Neural progenitor cell (in vitro differentiated cells): ENCODE results near the gene ZDHHC14. TPM values are rescaled to one million over a fixed set of nuclear protein-coding genes. Genes with fewer than 3 reads are reported as not detected.

Experiments used
- DNase-seq: peaks from one replicate; pipeline ENCODE4 v3.0.0-alpha.2; 2016; ENCODE audit warnings: low spot score
- H2AFZ ChIP-seq: fragments of 200-600 bp; sonication (generic); replicated peaks from 2 replicates; pipeline ENCODE4 v1.6.1; 2016; ENCODE audit warnings: antibody characterized with exemption
- H3F3A ChIP-seq: fragments of 200-600 bp; sonication (generic); 2 replicates; pipeline ENCODE4 v1.6.1; 2016; ENCODE audit warnings: antibody characterized with exemption, low read depth
- H3K27ac ChIP-seq: fragments of 200-600 bp; sonication (generic); 2 replicates; pipeline ENCODE4 v1.5.1; 2016; ENCODE audit warnings: mild to moderate bottlenecking
- H3K27me3 ChIP-seq: fragments of 200-600 bp; sonication (generic); 2 replicates; pipeline ENCODE4 v1.6.1; 2016; ENCODE audit warnings: mild to moderate bottlenecking, moderate library complexity
- H3K36me3 ChIP-seq: fragments of 200-600 bp; sonication (generic); 2 replicates; pipeline ENCODE4 v1.5.1; 2016
- H3K4me1 ChIP-seq: fragments of 200-600 bp; sonication (generic); 2 replicates; pipeline ENCODE4 v1.6.1; 2016; ENCODE audit warnings: mixed run types
- H3K4me2 ChIP-seq: fragments of 200-600 bp; sonication (generic); 2 replicates; pipeline ENCODE4 v1.6.1; 2016
- H3K4me3 ChIP-seq: fragments of 200-600 bp; sonication (generic); 2 replicates; pipeline ENCODE4 v1.5.1; 2016
- H3K79me2 ChIP-seq: fragments of 200-600 bp; sonication (generic); 2 replicates; pipeline ENCODE4 v1.6.1; 2016; ENCODE audit warnings: low read depth
- H3K9ac ChIP-seq: fragments of 200-600 bp; sonication (generic); 2 replicates; pipeline ENCODE4 v1.6.1; 2016
- H3K9me3 ChIP-seq: fragments of 200-600 bp; sonication (generic); 2 replicates; pipeline ENCODE4 v1.5.1; 2016; ENCODE audit warnings: low read depth
- H4K20me1 ChIP-seq: fragments of 200-600 bp; sonication (generic); 2 replicates; pipeline ENCODE4 v1.6.1; 2016; ENCODE audit warnings: low read depth
- H3K27ac Mint-ChIP-seq: 3 replicates; pipeline ENCODE4 v1.8.0; 2021; ENCODE audit warnings: mixed read lengths
- H3K27me3 Mint-ChIP-seq: 2 replicates; pipeline ENCODE4 v1.8.0; 2022; ENCODE audit warnings: low read depth, mild to moderate bottlenecking, inconsistent platforms, moderate library complexity, mixed read lengths; ENCODE audit not compliant: insufficient read depth
- H3K36me3 Mint-ChIP-seq: 3 replicates; pipeline ENCODE4 v1.8.0; 2021; ENCODE audit warnings: mixed read lengths
- H3K4me1 Mint-ChIP-seq: 3 replicates; pipeline ENCODE4 v1.8.0; 2021; ENCODE audit warnings: mixed read lengths
- H3K4me3 Mint-ChIP-seq: 3 replicates; pipeline ENCODE4 v1.8.0; 2021; ENCODE audit warnings: mild to moderate bottlenecking, moderate library complexity, mixed read lengths
- H3K9me3 Mint-ChIP-seq: 3 replicates; pipeline ENCODE4 v1.8.0; 2020; ENCODE audit warnings: mixed read lengths
- CTCF ChIP-seq: fragments of 200-600 bp; sonication (generic); IDR thresholded peaks from 2 replicates; pipeline ENCODE4 v1.5.1; 2017; ENCODE audit warnings: antibody characterized with exemption, mild to moderate bottlenecking
- EZH2 ChIP-seq: fragments of 200-600 bp; sonication (generic); IDR thresholded peaks from 2 replicates; pipeline ENCODE4 v1.6.1; 2017; ENCODE audit warnings: antibody characterized with exemption, mild to moderate bottlenecking, moderate library complexity
- EZH2phosphoT487 ChIP-seq: fragments of 200-600 bp; sonication (generic); IDR thresholded peaks from 2 replicates; pipeline ENCODE4 v1.6.1; 2017; ENCODE audit warnings: antibody characterized with exemption
- total RNA-seq: library from RNA; depleted of rRNA; stranded (reverse); fragments of >200 nt; gene quantifications from 2 replicates; pipeline ENCODE4 v1.2.3, GENCODE V29; 2015; ENCODE audit warnings: low replicate concordance

The ZDHHC14 gene
- total RNA-seq, 1 donor from 2014 or later, result 14.5 TPM

GRCh38 chr6:157524735-157525134 is 143.7 kb downstream of the ZDHHC14 start:
- no peak overlapping the region for H3K27ac ChIP-seq
- H3K4me1 ChIP-seq, result no peaks in the 10 kb centered on the region
- Mint-ChIP-seq H3K27me3 (peaks cover 2% of the 10 kb centered on the region), H3K4me1 (no peaks in the 10 kb centered on the region), H3K27ac (no peak overlapping the region), H3K9me3 (peaks cover 2% of the 10 kb centered on the region), H3K36me3 (peaks cover 6% of the 10 kb centered on the region), H3K4me3 (no peak overlapping the region)
- DNase-seq, result no peak
- H3K4me2 ChIP-seq, result no peak overlapping the region
- no peaks in the 10 kb centered on the region for H3K79me2 ChIP-seq
- no peaks in the 10 kb centered on the region for H3K9me3 ChIP-seq
- no peak for TF ChIP-seq EZH2
- H2AFZ ChIP-seq, result no peak overlapping the region
- no peaks in the 10 kb centered on the region for H3F3A ChIP-seq
- H3K9ac ChIP-seq, result no peak overlapping the region
- H4K20me1 ChIP-seq, result no peaks in the 10 kb centered on the region
- H3K4me3 ChIP-seq, result no peak overlapping the region
- no peaks in the 10 kb centered on the region for H3K27me3 ChIP-seq
- H3K36me3 ChIP-seq, result no peaks in the 10 kb centered on the region

- Histone ChIP-seq H3K27ac (no peak overlapping the region), H3F3A (peaks cover 3% of the 10 kb centered on the region), H3K9ac (no peak overlapping the region), H3K9me3 (no peaks in the 10 kb centered on the region), H3K79me2 (no peaks in the 10 kb centered on the region), H3K4me2 (no peak overlapping the region), H3K4me1 (peaks cover 4% of the 10 kb centered on the region), H2AFZ (no peak overlapping the region), H3K27me3 (no peaks in the 10 kb centered on the region), H4K20me1 (no peaks in the 10 kb centered on the region), H3K36me3 (no peaks in the 10 kb centered on the region), H3K4me3 (no peak overlapping the region)
- Mint-ChIP-seq H3K36me3 (peaks cover 6% of the 10 kb centered on the region), H3K4me3 (no peak overlapping the region), H3K27ac (no peak overlapping the region), H3K27me3 (peaks cover 2% of the 10 kb centered on the region), H3K9me3 (peaks cover 2% of the 10 kb centered on the region), H3K4me1 (no peaks in the 10 kb centered on the region)
- DNase-seq, result no peak
- TF ChIP-seq CTCF, result no peak
- TF ChIP-seq EZH2phosphoT487, result no peak
- no peak for TF ChIP-seq EZH2
These were observed 144.4 kb downstream of the ZDHHC14 start for GRCh38 chr6:157525292-157525889.

GRCh38 chr6:157525918-157526425 is 145.0 kb downstream of the ZDHHC14 start:
- TF ChIP-seq EZH2phosphoT487 (no peak), EZH2 (no peak), CTCF (no peak)
- no peak for DNase-seq
- Histone ChIP-seq H3K27me3 (no peaks in the 10 kb centered on the region), H3K79me2 (no peaks in the 10 kb centered on the region), H3K4me3 (no peak overlapping the region), H3K4me1 (peaks cover 10% of the 10 kb centered on the region), H3K36me3 (no peaks in the 10 kb centered on the region), H4K20me1 (no peaks in the 10 kb centered on the region), H3F3A (peaks cover 8% of the 10 kb centered on the region), H3K9ac (no peak overlapping the region), H2AFZ (no peak overlapping the region), H3K9me3 (no peaks in the 10 kb centered on the region), H3K27ac (no peak overlapping the region), H3K4me2 (no peak overlapping the region)
- H3K4me1 Mint-ChIP-seq, result peaks cover 3% of the 10 kb centered on the region
- H3K36me3 Mint-ChIP-seq, result peaks cover 6% of the 10 kb centered on the region
- peaks cover 2% of the 10 kb centered on the region for H3K9me3 Mint-ChIP-seq
- H3K27me3 Mint-ChIP-seq, result peaks cover 2% of the 10 kb centered on the region
- no peak overlapping the region for H3K4me3 Mint-ChIP-seq
- H3K27ac Mint-ChIP-seq, result no peak overlapping the region

- H3K9me3 Mint-ChIP-seq, result peaks cover 2% of the 10 kb centered on the region
These were observed 146.5 kb downstream of the ZDHHC14 start for GRCh38 chr6:157527471-157527907.

More at GRCh38 chr6:157527471-157527907, 146.5 kb downstream of the ZDHHC14 start:
- H3K4me2 ChIP-seq, result no peak overlapping the region
- no peak overlapping the region for H3K9ac ChIP-seq
- TF ChIP-seq CTCF (no peak), EZH2 (no peak), EZH2phosphoT487 (no peak)
- no peaks in the 10 kb centered on the region for H3K36me3 ChIP-seq
- H3K27me3 ChIP-seq, result no peaks in the 10 kb centered on the region
- peaks cover 12% of the 10 kb centered on the region for H3K4me1 Mint-ChIP-seq
- H2AFZ ChIP-seq, result no peak overlapping the region
- H3K27ac Mint-ChIP-seq, result no peak overlapping the region
- H3K4me3 Mint-ChIP-seq, result no peak overlapping the region
- DNase-seq, result no peak
- peaks cover 25% of the 10 kb centered on the region for H3K4me1 ChIP-seq
- H3F3A ChIP-seq, result peaks cover 8% of the 10 kb centered on the region
- H3K9me3 ChIP-seq, result no peaks in the 10 kb centered on the region
- no peaks in the 10 kb centered on the region for H3K79me2 ChIP-seq
- no peaks in the 10 kb centered on the region for H4K20me1 ChIP-seq
- no peak overlapping the region for H3K27ac ChIP-seq
- no peak overlapping the region for H3K4me3 ChIP-seq
- peaks cover 4% of the 10 kb centered on the region for H3K27me3 Mint-ChIP-seq
- peaks cover 6% of the 10 kb centered on the region for H3K36me3 Mint-ChIP-seq
